HG02870 (cell line): ENCODE data around the gene CDHR2.
"Not testable (repeated sequence)": the region's sequence is repeated elsewhere in the genome, so short reads cannot be mapped to it uniquely, and the experiment has no call there.

Source experiments
- ATAC-seq: cut with Tn5 transposase; IDR thresholded peaks from one replicate; pipeline ENCODE4 v1.9.1; 2021; ENCODE audit warnings: mild to moderate bottlenecking, moderate library complexity; ENCODE audit not compliant: unreplicated experiment

The CDHR2 gene

GRCh38 chr5:176596069-176596644, 47.0 kb downstream of the CDHR2 start:
- ATAC-seq, result no peak

GRCh38 chr5:176596689-176597416, 47.7 kb downstream of the CDHR2 start:
- ATAC-seq, result no peak

GRCh38 chr5:176597417-176598389, 48.6 kb downstream of the CDHR2 start:
- ATAC-seq, result no peak

DNA sequence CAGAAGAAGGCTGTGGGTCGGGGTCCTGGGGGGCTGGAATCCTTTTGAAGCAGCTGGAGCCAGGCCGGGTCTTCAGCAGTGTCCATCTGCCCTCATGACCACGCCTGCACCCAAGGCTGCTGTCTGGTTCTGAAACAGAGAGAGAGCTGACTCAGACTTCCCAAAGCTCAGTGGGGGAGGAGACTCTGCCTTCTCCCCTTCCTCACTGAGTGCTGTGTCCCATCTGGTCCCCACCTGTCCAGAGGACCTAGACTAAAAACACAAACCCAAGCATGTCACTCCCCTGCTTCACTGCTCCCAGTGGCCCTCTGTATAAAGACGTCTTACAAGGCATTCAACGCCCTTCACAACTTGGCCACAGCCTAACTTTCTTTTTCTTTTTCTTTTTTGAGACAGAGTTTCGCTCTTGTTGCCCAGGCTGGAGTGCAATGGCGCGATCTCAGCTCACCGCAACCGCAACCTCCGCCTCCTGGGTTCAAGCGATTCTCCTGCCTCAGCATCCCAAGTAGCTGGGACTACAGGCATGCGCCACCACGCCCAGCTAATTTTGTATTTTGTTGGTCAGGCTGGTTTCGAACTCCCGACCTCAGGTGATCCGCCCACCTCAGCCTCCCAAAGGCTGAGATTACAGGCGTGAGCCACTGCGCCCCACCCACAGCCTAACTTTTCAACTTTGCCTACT, 50.7 kb downstream of the CDHR2 start:
- ATAC-seq, result not testable (repeated sequence)

DNA sequence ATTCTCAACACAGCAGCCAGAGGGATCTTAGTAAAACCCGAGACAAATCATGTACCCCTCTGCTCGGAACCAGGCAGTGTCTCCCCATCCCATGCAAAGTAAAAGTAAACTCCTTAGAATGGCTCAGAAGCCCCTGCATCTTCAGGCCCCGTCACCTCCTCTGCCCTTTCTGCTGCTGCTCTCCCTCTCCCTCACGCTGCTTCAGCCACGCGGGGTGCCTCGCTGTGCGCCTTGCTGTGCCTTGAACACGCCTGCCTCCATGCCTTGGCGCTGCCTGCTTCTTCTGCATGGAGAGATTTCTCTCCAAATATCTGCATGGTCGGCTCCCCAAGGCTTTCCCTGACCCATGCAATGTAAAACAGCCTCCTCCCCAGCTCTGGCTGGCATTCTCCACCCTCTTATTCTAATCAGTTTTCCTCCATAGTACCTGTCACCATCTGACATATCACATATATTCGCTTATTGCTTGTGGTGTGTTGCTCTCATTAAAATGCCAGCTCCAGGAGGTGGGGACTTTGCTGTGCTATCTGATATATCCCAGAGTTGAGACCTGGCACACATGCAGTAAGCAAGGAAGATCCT, 52.9 kb downstream of the CDHR2 start:
- ATAC-seq, result no peak

DNA sequence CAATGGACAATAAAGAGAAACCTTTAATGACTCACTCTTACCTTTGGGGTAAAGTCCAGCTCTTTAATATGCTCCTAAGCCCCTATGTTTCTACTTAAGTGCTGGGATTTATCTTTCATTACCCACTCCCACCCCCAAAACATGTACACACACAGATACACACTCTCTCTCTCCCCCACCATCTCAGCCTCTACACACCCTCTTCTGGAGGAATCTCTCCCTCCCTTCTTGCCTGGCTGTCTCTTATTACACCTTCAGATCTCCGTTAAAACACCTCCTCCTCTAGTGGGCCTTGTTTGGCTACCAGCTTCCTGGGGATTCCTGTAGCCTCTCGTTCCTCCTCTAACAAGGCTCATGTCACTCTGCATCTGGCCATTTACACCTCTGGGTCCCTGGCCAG, 53.9 kb downstream of the CDHR2 start:
- no peak for ATAC-seq

DNA sequence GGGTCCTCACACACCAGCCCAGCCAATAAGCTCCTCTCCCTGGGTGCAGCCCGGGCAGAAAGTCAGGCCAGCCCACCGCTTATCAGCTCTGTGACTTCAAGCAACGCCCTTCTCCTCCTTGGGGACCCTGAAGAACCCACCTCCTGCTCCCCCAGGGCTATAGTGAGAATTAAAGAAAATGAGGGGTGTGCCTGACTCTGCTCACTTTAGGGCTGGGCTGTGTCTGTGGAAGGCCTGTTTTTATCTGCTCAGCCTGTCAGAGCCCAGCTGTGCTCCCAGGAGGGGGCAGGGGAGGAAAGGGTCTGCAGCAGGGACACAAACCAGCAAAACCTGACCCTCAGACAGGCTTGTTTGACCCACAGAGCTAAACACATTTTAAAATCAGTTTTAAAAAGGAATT, 56.9 kb downstream of the CDHR2 start:
- no peak for ATAC-seq

- no peak for ATAC-seq
Measured at GRCh38 chr5:176606875-176607274, 57.7 kb downstream of the CDHR2 start.

- no peak for ATAC-seq
Measured at GRCh38 chr5:176608142-176608705, 59.1 kb downstream of the CDHR2 start.

DNA sequence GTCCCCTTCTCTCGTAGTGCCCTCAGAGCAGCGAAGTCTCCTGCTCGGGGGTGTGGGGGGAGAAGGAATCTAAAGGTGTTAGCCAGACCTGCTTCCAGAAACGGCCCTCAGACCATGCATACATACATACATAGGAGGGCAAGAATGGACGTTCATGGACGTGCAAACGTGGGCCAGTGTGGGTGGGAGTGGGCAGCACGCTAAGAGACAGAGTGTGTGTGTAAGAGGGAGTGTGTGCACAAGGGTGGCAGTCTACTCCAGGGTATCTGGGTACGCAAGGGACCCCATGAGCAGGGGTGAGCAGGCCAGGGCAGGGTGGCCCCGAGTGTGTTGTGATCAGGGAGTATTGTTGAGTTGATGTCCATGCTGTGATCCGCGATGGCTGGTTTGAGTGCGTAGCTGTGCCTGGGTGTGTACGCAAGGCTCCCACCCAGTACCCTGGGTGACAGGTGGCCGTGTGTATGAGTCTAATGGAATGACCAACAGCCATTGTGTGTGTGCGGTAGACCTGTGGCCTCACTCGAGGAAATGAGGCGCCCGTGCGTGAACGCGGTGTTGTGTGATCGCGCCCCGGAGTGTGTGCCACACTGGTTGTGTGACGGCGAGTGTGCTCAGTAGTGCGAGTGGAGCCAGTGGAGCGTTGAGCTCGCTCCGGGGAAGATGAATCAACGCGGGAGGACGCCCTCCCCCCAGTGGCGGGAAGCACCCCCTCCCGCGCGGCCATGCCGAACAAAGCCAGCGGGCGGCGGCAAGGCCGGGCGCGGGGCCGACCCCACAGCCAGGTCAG, 60.0 kb downstream of the CDHR2 start:
- peak; percentile 13 for ATAC-seq

DNA sequence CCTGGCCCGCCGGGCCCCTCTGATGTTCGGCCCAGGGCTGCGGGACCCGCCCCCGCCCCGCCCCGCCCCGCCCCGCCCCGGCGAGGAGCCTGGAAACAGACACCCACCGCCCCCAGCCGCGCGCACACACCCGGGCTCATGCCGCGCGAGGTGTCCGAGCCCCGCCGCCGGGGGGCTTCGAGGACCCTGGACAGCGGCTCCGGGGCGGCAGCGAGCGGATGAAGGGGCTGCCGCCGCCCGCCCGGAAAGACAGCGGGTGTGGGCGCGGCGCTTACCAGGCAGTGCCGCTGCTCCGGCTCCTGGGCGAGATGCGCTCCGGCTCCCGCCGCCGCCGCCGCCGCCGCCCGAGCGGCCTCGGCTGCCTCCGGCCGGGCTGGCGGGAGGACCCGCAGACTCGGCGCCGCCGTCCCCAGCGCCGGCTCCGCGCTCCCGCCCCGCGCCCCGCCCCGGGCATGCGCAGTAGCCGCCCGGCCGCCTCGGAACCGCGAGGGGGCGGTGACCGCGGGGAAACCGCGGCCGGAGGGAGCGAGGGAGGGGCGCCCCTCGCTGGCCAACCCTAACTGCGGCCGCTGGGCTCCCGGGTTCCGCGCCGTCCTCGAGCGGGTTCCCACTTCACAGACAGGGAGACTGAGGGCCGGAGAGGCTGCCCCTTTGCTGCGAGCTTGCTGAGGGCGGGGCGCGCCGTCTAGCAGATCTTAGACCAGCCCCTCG, 60.7 kb downstream of the CDHR2 start, which contains the start of gene GPRIN1:
Gene GPRIN1 (minus strand): TSS at position 433 of the 711 bp plus-strand sequence. CDS start 10,322 bp downstream, outside the sequence.
- peak; percentile 67 for ATAC-seq

GRCh38 chr5:176610435-176610773, 61.3 kb downstream of the CDHR2 start:
- peak; percentile 7 for ATAC-seq

GRCh38 chr5:176611435-176611834, 62.3 kb downstream of the CDHR2 start:
- ATAC-seq, result no peak

DNA sequence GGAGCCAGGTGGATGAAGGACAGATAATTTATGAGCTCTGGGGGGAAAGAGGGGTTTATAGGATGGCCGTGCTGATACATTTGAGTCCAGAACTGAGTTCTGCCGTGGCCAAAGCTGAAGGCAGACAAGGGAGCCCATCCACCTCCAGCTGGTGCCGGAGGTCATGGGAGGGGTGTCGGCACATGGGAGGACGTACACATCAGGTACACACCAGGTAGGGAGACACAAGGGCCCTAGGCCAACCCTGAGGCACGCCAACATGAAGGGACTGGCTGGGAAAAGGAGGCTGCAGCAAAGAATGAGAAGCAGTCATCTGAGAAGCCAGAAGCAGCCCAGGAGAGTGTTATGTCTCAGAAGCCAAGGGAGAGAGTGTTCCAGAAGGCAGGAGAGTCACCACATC, 62.9 kb downstream of the CDHR2 start:
- ATAC-seq, result no peak

DNA sequence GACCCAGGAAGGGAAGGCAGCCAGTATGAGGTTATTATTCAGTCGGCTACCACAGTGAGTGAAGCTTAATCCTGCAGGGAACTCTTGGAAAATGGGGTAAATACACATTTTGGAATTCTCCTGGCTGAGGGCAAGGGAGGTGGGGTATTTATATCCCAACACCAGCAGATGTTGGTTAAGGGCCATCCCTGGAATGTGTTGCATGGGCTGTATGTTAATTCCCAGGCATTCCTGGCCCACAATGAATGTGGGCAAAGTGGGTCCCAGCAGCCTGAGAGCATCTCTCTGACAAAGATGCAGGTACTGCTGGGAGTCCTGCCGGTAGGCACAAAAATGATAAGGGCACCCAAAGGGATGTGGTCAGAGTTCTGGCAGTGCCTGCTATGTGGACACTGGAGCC, 63.7 kb downstream of the CDHR2 start:
- ATAC-seq, result no peak

- no peak for ATAC-seq
Measured at GRCh38 chr5:176614805-176615478, 65.8 kb downstream of the CDHR2 start.

GRCh38 chr5:176616511-176616910, 67.4 kb downstream of the CDHR2 start:
- no peak for ATAC-seq

GRCh38 chr5:176618783-176619182, 69.6 kb downstream of the CDHR2 start:
- ATAC-seq, result no peak
